ENCODE data around the gene SOSTDC1. TPM values are rescaled to one million over a fixed set of nuclear protein-coding genes. Genes with fewer than 3 reads are reported as not detected.

Gene SOSTDC1
- total RNA-seq, 1 experiment from 2014 or later: 0.20 TPM

DNA sequence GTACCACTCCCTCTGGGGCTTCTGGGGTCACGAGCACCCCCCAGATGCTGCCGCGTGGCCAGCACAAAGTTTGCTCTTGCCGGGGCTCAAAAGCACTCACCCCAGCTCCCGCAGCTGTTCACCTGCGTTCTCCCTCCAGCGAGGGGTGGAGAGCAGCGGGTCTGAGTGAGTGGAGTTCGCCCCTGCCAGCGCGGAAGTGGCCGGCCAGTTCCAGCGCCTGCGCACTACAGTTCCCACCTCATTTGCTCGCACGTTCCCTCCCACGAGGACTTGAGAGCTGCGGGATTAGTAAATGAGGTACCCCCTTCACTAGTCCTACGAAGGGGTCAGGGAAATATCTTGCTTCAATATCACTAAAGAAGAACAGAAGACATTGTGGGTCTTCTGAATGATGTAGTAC lies 36.8 kb upstream of the SOSTDC1 start:
- H3K79me2 ChIP-seq (ENCODE audit: insufficient read depth, low read length): no peaks in the 10 kb centered on the region
- ChIA-PET RAD21 (ENCODE audit: low non-redundant PET in 1 of 2, low total read pairs in 2 of 2, uncharacterized antibody in 2 of 2, unreplicated experiment in 2 of 2) (no interaction called here), CTCF (no interaction called here)

More for the DNA sequence above, 36.8 kb upstream of the SOSTDC1 start:
- H3K9me3 ChIP-seq (ENCODE audit: control insufficient read depth in 1 of 2, insufficient read depth in 1 of 2, low read depth in 1 of 2, low read length in 2 of 2): no peaks in the 10 kb centered on the region
- no peaks in the 10 kb centered on the region for H3K4me1 ChIP-seq (ENCODE audit: control insufficient read depth in 1 of 2, insufficient read depth in 2 of 2, low read length in 2 of 2)
- DNase-seq (ENCODE audit: low read depth, low spot score) (no peak), ATAC-seq (no peak)
- no peak overlapping the region for H3K27ac ChIP-seq (ENCODE audit: low read depth, low read length)
- no peaks in the 10 kb centered on the region for H3K27me3 ChIP-seq (ENCODE audit: insufficient read depth, low read length)
- H3K9me2 ChIP-seq (ENCODE audit: insufficient read depth): no peaks in the 10 kb centered on the region
- no peak overlapping the region for H2AFZ ChIP-seq (ENCODE audit: low read depth, low read length, poor library complexity, severe bottlenecking)
- H3K36me3 ChIP-seq (ENCODE audit: control insufficient read depth in 1 of 2, insufficient read depth in 2 of 2, low read length in 2 of 2): no peaks in the 10 kb centered on the region
- no peaks in the 10 kb centered on the region for H4K20me1 ChIP-seq (ENCODE audit: insufficient read depth)
- no peak overlapping the region for H3K4me2 ChIP-seq (ENCODE audit: low read length)
- intact Hi-C loops (cut with micrococcal nuclease): no loop called here
- BruUV-seq (replicated peaks): no TSS peak
- H3K9ac ChIP-seq (ENCODE audit: low read length): no peak overlapping the region
- H3K4me3 ChIP-seq (replicated peaks in 1 of 2; ENCODE audit: low read depth in 1 of 2, low read length in 2 of 2): no peak overlapping the region
- TF ChIP-seq CEBPB (IDR thresholded peaks at IDR 0.05; ENCODE audit: low read depth): no peak
- TF ChIP-seq FOSL1 (IDR thresholded peaks at IDR 0.05; ENCODE audit: low read depth): no peak
- TF ChIP-seq, protein P1, sequence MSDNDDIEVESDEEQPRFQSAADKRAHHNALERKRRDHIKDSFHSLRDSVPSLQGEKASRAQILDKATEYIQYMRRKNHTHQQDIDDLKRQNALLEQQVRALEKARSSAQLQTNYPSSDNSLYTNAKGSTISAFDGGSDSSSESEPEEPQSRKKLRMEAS (IDR thresholded peaks at IDR 0.05): no peak
- TF ChIP-seq EZH2 (IDR thresholded peaks at IDR 0.05): no peak
- TF ChIP-seq, protein P2, sequence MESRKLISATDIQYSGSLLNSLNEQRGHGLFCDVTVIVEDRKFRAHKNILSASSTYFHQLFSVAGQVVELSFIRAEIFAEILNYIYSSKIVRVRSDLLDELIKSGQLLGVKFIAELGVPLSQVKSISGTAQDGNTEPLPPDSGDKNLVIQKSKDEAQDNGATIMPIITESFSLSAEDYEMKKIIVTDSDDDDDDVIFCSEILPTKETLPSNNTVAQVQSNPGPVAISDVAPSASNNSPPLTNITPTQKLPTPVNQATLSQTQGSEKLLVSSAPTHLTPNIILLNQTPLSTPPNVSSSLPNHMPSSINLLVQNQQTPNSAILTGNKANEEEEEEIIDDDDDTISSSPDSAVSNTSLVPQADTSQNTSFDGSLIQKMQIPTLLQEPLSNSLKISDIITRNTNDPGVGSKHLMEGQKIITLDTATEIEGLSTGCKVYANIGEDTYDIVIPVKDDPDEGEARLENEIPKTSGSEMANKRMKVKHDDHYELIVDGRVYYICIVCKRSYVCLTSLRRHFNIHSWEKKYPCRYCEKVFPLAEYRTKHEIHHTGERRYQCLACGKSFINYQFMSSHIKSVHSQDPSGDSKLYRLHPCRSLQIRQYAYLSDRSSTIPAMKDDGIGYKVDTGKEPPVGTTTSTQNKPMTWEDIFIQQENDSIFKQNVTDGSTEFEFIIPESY (IDR thresholded peaks at IDR 0.05; ENCODE audit: extremely low read depth, insufficient replicate concordance, low read length): no peak
- TF ChIP-seq CBX3 (IDR thresholded peaks at IDR 0.05; ENCODE audit: low read depth): no peak
- TF ChIP-seq TCF7L2 (IDR thresholded peaks at IDR 0.05; ENCODE audit: borderline replicate concordance, extremely low read depth, insufficient read depth, insufficient read length): no peak
- no peak for TF ChIP-seq SIN3A (IDR thresholded peaks at IDR 0.05; ENCODE audit: low read depth)
- TF ChIP-seq SP1 (IDR thresholded peaks at IDR 0.05; ENCODE audit: low read depth): no peak
- TF ChIP-seq, protein P3, sequence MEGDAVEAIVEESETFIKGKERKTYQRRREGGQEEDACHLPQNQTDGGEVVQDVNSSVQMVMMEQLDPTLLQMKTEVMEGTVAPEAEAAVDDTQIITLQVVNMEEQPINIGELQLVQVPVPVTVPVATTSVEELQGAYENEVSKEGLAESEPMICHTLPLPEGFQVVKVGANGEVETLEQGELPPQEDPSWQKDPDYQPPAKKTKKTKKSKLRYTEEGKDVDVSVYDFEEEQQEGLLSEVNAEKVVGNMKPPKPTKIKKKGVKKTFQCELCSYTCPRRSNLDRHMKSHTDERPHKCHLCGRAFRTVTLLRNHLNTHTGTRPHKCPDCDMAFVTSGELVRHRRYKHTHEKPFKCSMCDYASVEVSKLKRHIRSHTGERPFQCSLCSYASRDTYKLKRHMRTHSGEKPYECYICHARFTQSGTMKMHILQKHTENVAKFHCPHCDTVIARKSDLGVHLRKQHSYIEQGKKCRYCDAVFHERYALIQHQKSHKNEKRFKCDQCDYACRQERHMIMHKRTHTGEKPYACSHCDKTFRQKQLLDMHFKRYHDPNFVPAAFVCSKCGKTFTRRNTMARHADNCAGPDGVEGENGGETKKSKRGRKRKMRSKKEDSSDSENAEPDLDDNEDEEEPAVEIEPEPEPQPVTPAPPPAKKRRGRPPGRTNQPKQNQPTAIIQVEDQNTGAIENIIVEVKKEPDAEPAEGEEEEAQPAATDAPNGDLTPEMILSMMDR (IDR thresholded peaks at IDR 0.05 in 2 of 3, conservative IDR thresholded peaks at IDR 0.05 in 1 of 3; ENCODE audit: borderline replicate concordance in 1 of 3, insufficient read depth in 1 of 3, low read depth in 2 of 3, low read length in 2 of 3): no peak
- no peak for TF ChIP-seq EZH2phosphoT487 (IDR thresholded peaks at IDR 0.05; ENCODE audit: borderline replicate concordance)
- POLR2A ChIA-PET: no interaction called here
